Fibroblast of the aortic adventitia (primary cell): ENCODE results near the gene CDH13. TPM values are rescaled to one million over a fixed set of nuclear protein-coding genes. Genes with fewer than 3 reads are reported as not detected.

Experiments used
- DNase-seq: peaks from one replicate; pipeline ENCODE4 v3.0.0-alpha.2; 2010; ENCODE audit warnings: low read depth
- H3K4me3 ChIP-seq: 2 replicates; pipeline ENCODE4 v1.5.1; 2011; ENCODE audit warnings: low read depth, mild to moderate bottlenecking, control low read depth, low read length, moderate library complexity
- CTCF ChIP-seq: IDR thresholded peaks from 2 replicates; pipeline ENCODE4 v1.5.1; 2011; ENCODE audit warnings: mild to moderate bottlenecking, low read length, control low read depth, inconsistent platforms; ENCODE audit not compliant: insufficient read depth
- total RNA-seq: library from RNA; depleted of rRNA; stranded (reverse); fragments of >200 nt; gene quantifications from 2 replicates; pipeline ENCODE4 v1.2.3, GENCODE V29; 2012; ENCODE audit warnings: low replicate concordance

CDH13 gene
- total RNA-seq, 1 donor = 55.7 TPM

- H3K4me3 ChIP-seq = no peak overlapping the region
- TF ChIP-seq CTCF = no peak
- DNase-seq = no peak
These were observed 5.2 kb downstream of the CDH13 start for GRCh38 chr16:82631701-82632685.

- no peak overlapping the region for H3K4me3 ChIP-seq
- DNase-seq = peak; percentile 45
- TF ChIP-seq CTCF = no peak
These were observed 7.3 kb downstream of the CDH13 start for GRCh38 chr16:82633964-82634600.

- no peak for TF ChIP-seq CTCF
- DNase-seq = no peak
- no peak overlapping the region for H3K4me3 ChIP-seq
These were observed 8.3 kb downstream of the CDH13 start for GRCh38 chr16:82634955-82635610.

- no peak for DNase-seq
- TF ChIP-seq CTCF = no peak
- no peak overlapping the region for H3K4me3 ChIP-seq
These were observed 9.7 kb downstream of the CDH13 start for GRCh38 chr16:82636485-82636884.

- no peak for TF ChIP-seq CTCF
These were observed 10.2 kb downstream of the CDH13 start for GRCh38 chr16:82636958-82637357.

GRCh38 chr16:82638095-82638798, 11.5 kb downstream of the CDH13 start:
- no peak for TF ChIP-seq CTCF
- peak; percentile 79 for DNase-seq
- H3K4me3 ChIP-seq = no peak overlapping the region

More at GRCh38 chr16:82636958-82637357, 10.2 kb downstream of the CDH13 start:
- no peak for DNase-seq
- no peak overlapping the region for H3K4me3 ChIP-seq
